ENCODE data around the gene PEMT. TPM values are rescaled to one million over a fixed set of nuclear protein-coding genes. Genes with fewer than 3 reads are reported as not detected.

The PEMT gene
- total RNA-seq, 2 experiments from 2014 or later = 11.4 to 12.0 TPM

- no peaks in the 10 kb centered on the region for H3K4me1 ChIP-seq (ENCODE audit: insufficient read depth, low read length)
- ATAC-seq (ENCODE audit: poor library complexity) (no peak), DNase-seq (no peak)
- no peaks in the 10 kb centered on the region for H3K27me3 Mint-ChIP-seq
- H3K36me3 ChIP-seq (ENCODE audit: insufficient read depth, low read length) = peaks cover 4% of the 10 kb centered on the region
- TF ChIP-seq, protein P1, sequence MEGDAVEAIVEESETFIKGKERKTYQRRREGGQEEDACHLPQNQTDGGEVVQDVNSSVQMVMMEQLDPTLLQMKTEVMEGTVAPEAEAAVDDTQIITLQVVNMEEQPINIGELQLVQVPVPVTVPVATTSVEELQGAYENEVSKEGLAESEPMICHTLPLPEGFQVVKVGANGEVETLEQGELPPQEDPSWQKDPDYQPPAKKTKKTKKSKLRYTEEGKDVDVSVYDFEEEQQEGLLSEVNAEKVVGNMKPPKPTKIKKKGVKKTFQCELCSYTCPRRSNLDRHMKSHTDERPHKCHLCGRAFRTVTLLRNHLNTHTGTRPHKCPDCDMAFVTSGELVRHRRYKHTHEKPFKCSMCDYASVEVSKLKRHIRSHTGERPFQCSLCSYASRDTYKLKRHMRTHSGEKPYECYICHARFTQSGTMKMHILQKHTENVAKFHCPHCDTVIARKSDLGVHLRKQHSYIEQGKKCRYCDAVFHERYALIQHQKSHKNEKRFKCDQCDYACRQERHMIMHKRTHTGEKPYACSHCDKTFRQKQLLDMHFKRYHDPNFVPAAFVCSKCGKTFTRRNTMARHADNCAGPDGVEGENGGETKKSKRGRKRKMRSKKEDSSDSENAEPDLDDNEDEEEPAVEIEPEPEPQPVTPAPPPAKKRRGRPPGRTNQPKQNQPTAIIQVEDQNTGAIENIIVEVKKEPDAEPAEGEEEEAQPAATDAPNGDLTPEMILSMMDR (IDR thresholded peaks at IDR 0.05) = no peak
- CTCF ChIA-PET = no interaction called here
- no peak overlapping the region for H3K4me3 ChIP-seq (ENCODE audit: low read length)
- no peak overlapping the region for H3K27ac Mint-ChIP-seq
- H3K4me1 Mint-ChIP-seq (ENCODE audit: low read depth) = no peaks in the 10 kb centered on the region
- intact Hi-C loops (cut with DNase I, micrococcal nuclease) = no loop called here
- H3K27me3 ChIP-seq (ENCODE audit: control insufficient read depth in 1 of 2, insufficient read depth in 2 of 2, low read length in 2 of 2) = no peaks in the 10 kb centered on the region
- no peak overlapping the region for H3K27ac ChIP-seq (ENCODE audit: low read depth in 1 of 2, low read length in 2 of 2)
- H3K9me3 Mint-ChIP-seq = no peaks in the 10 kb centered on the region
- no peak overlapping the region for H3K4me3 Mint-ChIP-seq
- POLR2A ChIA-PET = no interaction called here
- H3K36me3 Mint-ChIP-seq (ENCODE audit: low read depth) = no peaks in the 10 kb centered on the region
- no peaks in the 10 kb centered on the region for H3K9me3 ChIP-seq (ENCODE audit: control insufficient read depth in 1 of 2, insufficient read depth in 1 of 2, low read length in 2 of 2)
These were observed 74.4 kb downstream of the PEMT start for GRCh38 chr17:17516941-17517720.

GRCh38 chr17:17515934-17516930 lies 75.3 kb downstream of the PEMT start:
- no peak overlapping the region for H3K27ac ChIP-seq (ENCODE audit: low read depth in 1 of 2, low read length in 2 of 2)
- POLR2A ChIA-PET = no interaction called here
- CTCF ChIA-PET = no interaction called here
- peaks cover 4% of the 10 kb centered on the region for H3K36me3 ChIP-seq (ENCODE audit: insufficient read depth, low read length)
- intact Hi-C loops (cut with DNase I, micrococcal nuclease) = no loop called here
- no peaks in the 10 kb centered on the region for H3K27me3 ChIP-seq (ENCODE audit: control insufficient read depth in 1 of 2, insufficient read depth in 2 of 2, low read length in 2 of 2)
- no peak for ATAC-seq (ENCODE audit: poor library complexity)
- H3K9me3 Mint-ChIP-seq = no peaks in the 10 kb centered on the region
- H3K4me3 Mint-ChIP-seq = no peak overlapping the region
- H3K4me1 ChIP-seq (ENCODE audit: insufficient read depth, low read length) = no peaks in the 10 kb centered on the region
- H3K4me3 ChIP-seq (ENCODE audit: low read length) = no peak overlapping the region
- no peak overlapping the region for H3K27ac Mint-ChIP-seq
- DNase-seq = no peak
- no peaks in the 10 kb centered on the region for H3K4me1 Mint-ChIP-seq (ENCODE audit: low read depth)
- TF ChIP-seq, protein P1 (IDR thresholded peaks at IDR 0.05) = no peak
- H3K27me3 Mint-ChIP-seq = no peaks in the 10 kb centered on the region
- no peaks in the 10 kb centered on the region for H3K36me3 Mint-ChIP-seq (ENCODE audit: low read depth)
- no peaks in the 10 kb centered on the region for H3K9me3 ChIP-seq (ENCODE audit: control insufficient read depth in 1 of 2, insufficient read depth in 1 of 2, low read length in 2 of 2)

- ATAC-seq (ENCODE audit: poor library complexity) (no peak), DNase-seq (no peak)
- Mint-ChIP-seq H3K27ac (no peak overlapping the region), H3K4me3 (no peak overlapping the region), H3K4me1 (ENCODE audit: low read depth) (no peaks in the 10 kb centered on the region), H3K36me3 (ENCODE audit: low read depth) (no peaks in the 10 kb centered on the region), H3K27me3 (no peaks in the 10 kb centered on the region), H3K9me3 (no peaks in the 10 kb centered on the region)
- ChIA-PET CTCF (no interaction called here), POLR2A (no interaction called here)
- intact Hi-C loops (cut with DNase I, micrococcal nuclease) = no loop called here
- no peaks in the 10 kb centered on the region for H3K9me3 ChIP-seq (ENCODE audit: control insufficient read depth in 1 of 2, insufficient read depth in 1 of 2, low read length in 2 of 2)
- TF ChIP-seq, protein P1 (IDR thresholded peaks at IDR 0.05) = no peak
- H3K27me3 ChIP-seq (ENCODE audit: control insufficient read depth in 1 of 2, insufficient read depth in 2 of 2, low read length in 2 of 2) = no peaks in the 10 kb centered on the region
- peaks cover 5% of the 10 kb centered on the region for H3K4me1 ChIP-seq (ENCODE audit: insufficient read depth, low read length)
- no peaks in the 10 kb centered on the region for H3K36me3 ChIP-seq (ENCODE audit: insufficient read depth, low read length)
- H3K4me3 ChIP-seq (ENCODE audit: low read length) = no peak overlapping the region
- no peak overlapping the region for H3K27ac ChIP-seq (ENCODE audit: low read depth in 1 of 2, low read length in 2 of 2)
These were observed 76.2 kb downstream of the PEMT start for GRCh38 chr17:17514993-17515933.

Data from CD4-positive, alpha-beta T cell (primary cell).